Right cardiac atrium (tissue), 5 donors: ENCODE data around the gene SYNRG. TPM values are rescaled to one million over a fixed set of nuclear protein-coding genes. Genes with fewer than 3 reads are reported as not detected.

ENCODE experiments used
- ATAC-seq, 2 donors: fragments of 200-7000 bp; cut with Tn5 transposase; one replicate each; pipeline versions ENCODE4 v1.8.0 to v1.9.1; 2020; ENCODE audit warnings: moderate library complexity in 2 of 2, mild to moderate bottlenecking in 1 of 2
- DNase-seq, 3 donors: peaks; one replicate each; pipeline ENCODE4 v3.0.0-alpha.2; 2020
- H3K27ac ChIP-seq: one replicate; pipeline ENCODE4 v1.5.1; 2013; ENCODE audit warnings: mild to moderate bottlenecking, low read length, control low read depth, moderate library complexity
- H3K27me3 ChIP-seq: one replicate; pipeline ENCODE4 v1.6.1; 2013; ENCODE audit not compliant: control insufficient read depth, insufficient read depth
- H3K4me1 ChIP-seq: one replicate; pipeline ENCODE4 v1.6.1; 2013; ENCODE audit warnings: low read length; ENCODE audit not compliant: control insufficient read depth, insufficient read depth
- H3K4me3 ChIP-seq: one replicate; pipeline ENCODE4 v1.5.1; 2013; ENCODE audit warnings: low read length, control low read depth
- H3K9me3 ChIP-seq: one replicate; pipeline ENCODE4 v1.6.1; 2013; ENCODE audit warnings: low read length; ENCODE audit not compliant: control insufficient read depth
- WGBS: extraction: QIAGEN DNeasy Blood & Tissue Kit; methylation state at CpG from one replicate; pipeline ENCODE4 v1.1.7; 2013; 5-methylcytosine and 5-hydroxymethylcytosine counted together
- intact Hi-C, 4 donors: fragments of 100-400 bp; cut with DNase I; formaldehyde crosslinking; loops; one replicate each; pipeline versions ENCODE4 v1.11.0 to v1.14.0; 2022 to 2023
- polyA plus RNA-seq: library from polyadenylated mRNA; stranded (reverse); fragments of 200-250 nt; gene quantifications from one replicate; pipeline ENCODE4 v1.2.3, GENCODE V29; 2013
- total RNA-seq, 4 donors: library from RNA; stranded (reverse); fragmentation: NEBNext Ultra II Directional; extraction: Animal tissue kit (Norgen Biotek cat#: 25700); gene quantifications; one replicate each; pipeline ENCODE4 v1.2.1, GENCODE V29; 2021
- donor health status: healthy with polysubstance abuse.
- donor health status: DM: no; HTN: yes; CAD: no.
- donor health status: DM: no; HTN: no; CAD: no.
- donor health status: DM: no; HTN: yes; CAD: no; lungs with severe emphysema.
- donor health status: DM: yes; HTN: yes; CAD: no.

Gene SYNRG
- total and polyA plus RNA-seq, 5 donors: 6.0 to 35.9 (median 35.5) TPM

DNA sequence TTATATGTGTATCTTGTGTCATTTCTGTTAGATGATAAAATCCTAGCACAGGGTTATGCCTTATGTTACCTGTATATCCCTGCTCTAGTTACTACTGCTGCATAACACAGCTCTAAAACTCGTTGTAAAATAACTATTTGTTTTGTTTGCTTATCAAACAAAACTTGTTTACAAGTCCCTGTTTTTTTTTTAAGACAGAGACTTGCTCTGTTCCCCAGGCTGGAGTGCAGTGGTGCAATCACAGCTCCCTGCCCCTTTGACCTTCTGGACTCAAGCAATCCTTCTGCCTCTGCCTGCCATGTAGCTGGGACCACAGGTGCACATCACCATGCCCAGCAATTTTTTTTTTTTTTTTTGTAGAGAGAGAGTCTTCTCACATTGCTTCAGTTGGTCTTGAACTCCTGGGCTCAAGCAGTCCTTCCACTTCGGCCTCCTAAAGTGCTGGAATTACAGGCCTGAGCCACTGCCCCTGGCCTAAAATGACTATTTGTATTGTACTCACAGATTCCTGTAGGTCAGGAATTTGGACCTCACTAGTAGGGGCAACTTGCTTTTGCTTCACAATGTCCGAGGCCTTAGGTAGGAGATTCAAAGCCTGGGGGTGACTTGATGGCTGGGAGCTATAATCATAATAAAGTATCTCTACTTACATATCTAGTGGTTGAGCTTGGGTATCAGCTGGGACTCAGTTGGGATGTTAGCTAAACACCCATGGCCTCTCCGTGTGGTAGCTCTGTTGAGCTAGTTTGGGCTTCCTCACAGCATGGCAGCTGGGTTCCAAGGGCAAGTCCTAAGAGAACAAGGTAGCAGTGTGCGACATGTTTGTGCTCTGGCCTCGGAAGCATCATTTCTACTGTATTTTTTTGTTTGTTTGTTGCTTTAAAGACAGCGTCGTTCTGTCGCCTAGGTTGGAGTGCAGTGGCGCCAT is 106.9 kb downstream of the SYNRG start:
- H3K9me3 ChIP-seq: no peaks in the 10 kb centered on the region
- intact Hi-C loops: no loop called here
- 88% methylated on average over 10 of the region's 10 CpGs for WGBS
- ATAC-seq (no peak), DNase-seq (no peak)
- no peaks in the 10 kb centered on the region for H3K4me1 ChIP-seq
- H3K4me3 ChIP-seq: no peak overlapping the region
- no peak overlapping the region for H3K27ac ChIP-seq
- no peaks in the 10 kb centered on the region for H3K27me3 ChIP-seq

DNA sequence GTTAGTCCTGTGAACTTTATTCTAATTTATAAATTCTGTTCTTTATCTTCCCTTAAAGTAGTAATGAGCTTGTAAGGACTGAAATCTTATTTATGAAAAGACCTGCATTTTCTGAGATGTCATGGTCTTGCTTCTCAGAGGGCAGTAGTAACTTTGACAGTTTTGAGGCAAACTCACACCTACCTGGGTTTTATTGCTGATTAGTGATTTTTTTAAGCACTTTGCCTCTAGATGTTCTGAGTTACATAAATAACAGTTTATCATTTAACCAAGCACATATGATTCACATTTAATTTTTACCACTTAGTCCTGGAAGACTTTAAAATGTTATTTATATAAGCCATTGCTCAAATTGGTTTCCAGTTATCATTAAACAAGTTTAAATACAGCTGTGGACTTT is 108.8 kb downstream of the SYNRG start:
- no peaks in the 10 kb centered on the region for H3K27me3 ChIP-seq
- ATAC-seq (no peak), DNase-seq (no peak)
- H3K4me3 ChIP-seq: no peak overlapping the region
- no peak overlapping the region for H3K27ac ChIP-seq
- no peaks in the 10 kb centered on the region for H3K4me1 ChIP-seq
- intact Hi-C loops: no loop called here
- no peaks in the 10 kb centered on the region for H3K9me3 ChIP-seq

DNA sequence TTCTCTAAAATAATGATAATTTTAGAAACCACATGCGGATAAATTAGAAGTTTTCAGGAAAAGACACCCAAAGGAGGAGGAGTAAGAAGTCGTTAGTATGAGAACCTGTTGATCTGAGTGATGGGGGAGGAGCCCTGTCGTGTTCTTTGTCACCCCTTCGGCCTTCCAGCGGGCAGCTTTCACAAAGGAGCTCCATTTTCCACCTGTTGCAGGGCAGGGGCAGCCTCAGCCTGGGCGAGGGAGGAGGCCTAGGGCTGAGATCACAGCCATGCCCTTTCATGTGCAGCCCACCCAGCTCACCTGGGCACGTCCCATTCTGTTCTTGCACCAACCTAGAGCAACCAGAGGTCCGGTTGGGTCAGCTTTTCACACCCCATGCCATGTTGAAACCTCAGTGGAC is 114.2 kb downstream of the SYNRG start:
- DNase-seq: no peak
- WGBS: 73% methylated on average over 8 of the region's 8 CpGs
- Histone ChIP-seq H3K27me3 (no peaks in the 10 kb centered on the region), H3K4me1 (peaks cover 2% of the 10 kb centered on the region), H3K27ac (no peak overlapping the region), H3K9me3 (no peaks in the 10 kb centered on the region), H3K4me3 (no peak overlapping the region)
- no peak for ATAC-seq
- intact Hi-C loops: no loop called here

DNA sequence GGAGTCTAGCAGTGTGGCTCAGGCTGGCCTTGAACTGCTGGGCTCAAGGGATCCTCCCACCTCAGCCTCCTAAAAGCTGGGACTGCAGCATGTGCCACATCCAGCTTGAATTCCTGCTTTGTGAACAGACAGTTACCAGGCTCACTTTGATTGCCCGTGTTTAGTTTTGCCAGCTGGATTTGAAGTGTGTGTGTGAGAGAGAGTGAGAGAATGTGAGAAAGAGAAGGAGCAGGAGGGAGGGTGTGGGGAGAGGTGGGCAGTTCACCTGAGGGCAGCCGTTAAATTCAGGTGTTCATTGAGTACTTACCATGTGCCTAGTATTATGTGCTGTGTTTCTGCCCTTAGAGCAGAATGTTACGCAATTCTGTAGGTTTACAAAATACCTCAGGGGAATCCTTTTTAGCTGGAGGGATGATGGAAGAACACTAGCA is 114.8 kb downstream of the SYNRG start:
- peaks cover 2% of the 10 kb centered on the region for H3K4me1 ChIP-seq
- no peak overlapping the region for H3K4me3 ChIP-seq
- DNase-seq (no peak), ATAC-seq (no peak)
- H3K27me3 ChIP-seq: no peaks in the 10 kb centered on the region
- no peaks in the 10 kb centered on the region for H3K9me3 ChIP-seq
- intact Hi-C loops: no loop called here
- H3K27ac ChIP-seq: no peak overlapping the region
- 77% methylated on average over 3 of the region's 3 CpGs for WGBS

DNA sequence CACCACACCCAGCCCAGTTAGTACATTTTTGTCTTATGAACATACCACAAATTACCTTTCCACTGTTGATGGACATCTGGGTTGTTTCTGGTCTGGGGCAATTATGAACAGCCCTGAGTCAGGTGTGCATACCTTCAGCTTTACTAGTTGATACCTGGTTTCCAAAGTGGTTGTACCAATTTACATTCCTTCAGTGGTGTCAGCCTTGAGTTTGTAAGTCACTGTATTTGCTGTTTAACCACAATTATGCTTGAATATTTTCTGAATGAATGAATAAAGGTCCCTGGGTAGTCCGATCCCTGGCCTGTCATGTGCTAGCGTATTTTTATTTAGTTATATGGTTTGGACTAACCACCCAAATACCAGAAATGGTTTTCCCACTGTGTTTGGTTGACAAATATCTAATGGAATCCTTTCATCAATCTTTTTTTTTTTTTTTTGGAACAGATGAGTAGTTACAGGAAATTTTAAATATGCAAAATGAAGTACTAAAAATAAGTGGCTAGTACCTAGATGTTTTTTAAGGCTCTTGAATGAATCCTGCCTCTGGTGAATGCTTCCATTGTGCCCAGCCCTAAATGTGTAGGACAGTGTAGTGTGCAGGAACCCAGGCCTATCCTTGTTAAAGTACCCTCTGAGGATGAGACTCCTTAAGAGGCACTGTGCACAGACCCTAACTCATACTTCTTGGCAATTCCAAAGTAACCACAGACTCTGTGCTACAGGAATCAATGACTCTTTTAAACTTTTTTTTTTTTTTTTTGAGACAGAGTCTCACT is 115.8 kb downstream of the SYNRG start:
- H3K27me3 ChIP-seq: no peaks in the 10 kb centered on the region
- 93% methylated on average over 2 of the region's 2 CpGs for WGBS
- ATAC-seq: no peak
- intact Hi-C loops: no loop called here
- H3K4me3 ChIP-seq: no peak overlapping the region
- no peaks in the 10 kb centered on the region for H3K9me3 ChIP-seq
- DNase-seq: no peak
- no peak overlapping the region for H3K27ac ChIP-seq
- H3K4me1 ChIP-seq: peaks cover 2% of the 10 kb centered on the region

DNA sequence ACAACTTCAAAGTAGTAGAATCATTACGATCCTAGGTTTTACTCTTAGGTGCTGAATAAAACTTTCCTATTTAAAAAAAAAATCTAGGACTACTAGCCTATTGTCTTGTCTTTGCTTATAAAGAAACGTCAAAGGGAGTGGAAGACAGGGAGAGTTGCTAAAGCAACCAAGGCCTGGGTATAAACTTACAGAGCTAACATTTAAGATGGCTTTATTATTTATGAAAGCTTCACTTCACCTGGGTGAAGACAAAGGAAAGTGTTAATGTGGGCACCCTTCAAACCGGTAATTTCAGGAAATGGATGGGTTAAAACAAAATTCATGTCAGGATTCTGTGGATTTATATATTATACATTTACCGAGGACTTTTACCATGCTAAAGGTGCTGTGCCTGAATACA is 117.1 kb downstream of the SYNRG start:
- 51% methylated on average over 4 of the region's 4 CpGs for WGBS
- intact Hi-C loops: no loop called here
- Histone ChIP-seq H3K4me3 (no peak overlapping the region), H3K27me3 (no peaks in the 10 kb centered on the region), H3K9me3 (no peaks in the 10 kb centered on the region), H3K27ac (no peak overlapping the region), H3K4me1 (peaks cover 2% of the 10 kb centered on the region)
- ATAC-seq (no peak), DNase-seq (no peak)

DNA sequence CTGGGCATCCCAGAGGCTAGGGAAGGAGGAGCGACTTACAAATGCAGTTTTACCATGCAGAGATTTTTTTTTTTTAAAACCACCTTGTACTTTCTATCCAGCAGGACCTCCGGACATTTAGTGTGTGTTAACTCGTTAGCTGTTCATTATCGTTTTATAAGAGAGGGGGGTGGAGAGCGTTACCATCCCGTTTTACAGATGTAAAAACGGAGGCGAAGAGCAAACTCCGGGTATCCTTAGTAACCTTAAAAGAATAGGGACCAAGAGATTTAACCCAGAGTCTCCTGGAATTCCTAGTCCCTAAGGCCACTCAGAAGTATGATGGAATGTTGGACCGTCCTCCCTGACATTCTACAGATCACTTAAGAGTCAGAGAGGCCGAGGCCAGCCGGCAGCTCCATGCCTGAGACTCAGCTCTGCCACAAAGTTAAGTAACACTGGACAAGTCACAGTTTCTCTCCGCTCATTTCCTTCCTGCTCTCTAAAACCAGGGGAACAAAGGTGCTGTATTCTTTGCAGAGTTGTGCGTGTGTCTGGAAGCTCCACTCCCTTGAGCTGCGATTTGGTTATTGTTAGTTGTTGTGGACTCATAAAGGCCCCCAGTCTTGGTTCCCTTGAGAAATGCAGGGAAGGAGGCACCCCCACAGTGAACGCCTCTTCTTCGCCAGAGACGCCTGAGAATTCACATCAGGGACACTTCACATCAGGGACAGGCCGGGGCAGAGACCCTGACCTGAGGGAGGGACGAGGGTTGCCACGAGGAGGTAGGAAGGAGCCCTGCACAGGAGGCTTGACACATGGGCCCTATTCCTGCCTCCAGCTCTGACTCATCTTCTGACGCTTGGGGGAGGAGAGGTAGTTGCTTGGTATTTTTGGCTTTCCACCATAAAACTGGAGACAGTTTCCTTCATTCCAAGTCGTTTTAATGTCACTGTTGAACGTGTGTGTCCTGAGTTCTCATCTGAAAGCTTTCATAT is 118.3 kb downstream of the SYNRG start:
- peak overlapping the region; percentile 73 for H3K4me3 ChIP-seq
- peak overlapping the region; percentile 40 for H3K27ac ChIP-seq
- WGBS: 11% methylated on average over 24 of the region's 24 CpGs
- ATAC-seq (peak; percentile 41 to 74), DNase-seq (peak in 2 of 3 donors; percentile 56 to 68)
- no peaks in the 10 kb centered on the region for H3K27me3 ChIP-seq
- no peaks in the 10 kb centered on the region for H3K9me3 ChIP-seq
- intact Hi-C loops: no loop called here
- peaks cover 2% of the 10 kb centered on the region for H3K4me1 ChIP-seq

DNA sequence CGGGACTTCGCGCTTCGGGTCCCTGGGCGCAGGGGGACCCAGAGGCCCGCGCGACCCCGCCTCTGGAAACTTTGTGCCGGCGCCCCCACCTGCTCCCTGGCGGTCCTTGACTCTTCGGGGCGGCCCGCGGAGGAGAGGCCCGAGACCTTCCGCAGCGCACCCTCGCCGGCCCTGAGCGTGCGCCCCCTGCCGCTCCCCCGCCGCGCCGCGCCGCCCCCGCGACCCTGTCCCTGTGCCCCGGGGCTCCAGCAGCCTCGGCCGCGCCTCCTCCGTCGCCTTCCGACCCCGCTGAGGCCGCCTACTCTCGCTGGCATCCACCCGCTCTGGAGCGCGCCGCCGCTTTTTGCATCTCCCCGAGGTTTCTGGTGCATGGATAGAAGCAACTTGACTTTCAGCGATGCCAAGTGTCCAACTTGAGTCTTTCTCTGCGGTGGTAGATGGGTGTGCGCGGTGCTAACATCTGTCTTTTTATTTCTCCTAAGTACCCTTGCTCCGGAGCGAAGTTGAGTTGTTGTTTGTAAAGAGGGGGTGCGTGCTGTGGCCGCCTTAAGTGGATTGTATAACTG is 119.1 kb downstream of the SYNRG start:
- Histone ChIP-seq H3K4me3 (peak overlapping the region; percentile 73), H3K9me3 (no peaks in the 10 kb centered on the region), H3K4me1 (no peaks in the 10 kb centered on the region), H3K27ac (peak overlapping the region; percentile 40), H3K27me3 (no peaks in the 10 kb centered on the region)
- peak; percentile 56 to 58 for ATAC-seq
- WGBS: under 1% methylated on average over 55 of the region's 56 CpGs
- peak; percentile 70 to 88 (median 87) for DNase-seq
- intact Hi-C loops: no loop called here

DNA sequence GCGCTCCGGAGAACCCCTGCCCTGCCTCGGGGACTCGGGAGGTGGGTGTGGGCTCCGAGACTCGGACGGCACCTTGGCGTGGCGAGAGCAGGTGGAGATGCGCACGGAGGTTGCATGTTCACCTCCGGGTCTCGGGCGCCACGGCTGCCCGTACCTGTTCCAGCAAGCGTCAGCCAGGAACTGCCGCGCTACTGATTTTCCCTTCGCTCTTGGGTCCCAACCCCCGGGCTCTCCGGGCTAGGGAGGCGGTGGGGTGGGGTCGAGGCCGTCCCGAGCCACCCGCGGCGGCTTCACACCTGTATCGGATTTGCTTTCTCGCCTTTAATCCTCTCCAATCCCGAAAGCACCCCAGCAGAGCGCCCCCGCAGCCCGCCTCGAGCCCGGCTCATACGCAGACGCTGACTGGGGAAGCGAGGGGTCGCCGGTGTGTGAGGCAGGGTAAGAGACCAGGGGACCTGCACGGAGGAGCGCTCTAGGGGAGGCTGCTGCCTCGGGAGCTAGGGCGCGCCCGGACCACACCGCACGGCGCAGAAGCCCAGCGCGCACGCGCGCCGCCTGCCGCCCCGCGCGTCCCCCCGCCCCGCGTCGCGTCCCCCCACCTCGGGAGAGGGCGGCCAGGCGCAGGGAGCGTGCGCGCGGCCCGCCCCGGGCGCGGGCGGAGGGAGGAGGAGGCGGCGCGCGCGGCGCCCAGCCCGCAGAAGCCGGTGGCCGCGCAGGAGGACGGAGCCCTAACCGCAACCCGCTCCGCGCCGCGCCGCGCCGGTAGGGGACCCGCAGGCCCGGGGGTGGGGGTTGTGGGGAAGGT is 119.8 kb downstream of the SYNRG start, which contains the start of gene DUSP14:
DUSP14 (plus strand) TSS at position 695 of the 805 bp plus-strand sequence. CDS start 22,382 bp downstream, outside the sequence.
- under 1% methylated on average over 87 of the region's 100 CpGs for WGBS
- intact Hi-C loops: loop anchor here in 1 of 4 donors (5.0 kb wide), 1 partner anchor 82 kb away; the partner anchor contains the start of genes ACACA and TADA2A
- DNase-seq: peak; percentile 83 to 94 (median 93)

More for the DNA sequence above, 119.8 kb downstream of the SYNRG start, which contains the start of gene DUSP14:
- Histone ChIP-seq H3K27me3 (no peaks in the 10 kb centered on the region), H3K4me1 (no peaks in the 10 kb centered on the region), H3K9me3 (no peaks in the 10 kb centered on the region), H3K4me3 (peak within 1 kb of the TSS; percentile 73), H3K27ac (peak within 1 kb of the TSS; percentile 95)
- peak; percentile 87 to 91 for ATAC-seq
